GM18498 (cell line): ENCODE results near the gene LGI2.
"Not testable (repeated sequence)": the region's sequence is repeated elsewhere in the genome, so short reads cannot be mapped to it uniquely, and the experiment has no call there.

Source experiments
- ATAC-seq: cut with Tn5 transposase; IDR thresholded peaks from one replicate; pipeline ENCODE4 v1.9.1; 2021; ENCODE audit warnings: mild to moderate bottlenecking, moderate library complexity; ENCODE audit not compliant: unreplicated experiment

The LGI2 gene

GRCh38 chr4:25030277-25031076 lies at the start of gene LGI2:
Gene LGI2, minus strand, starts transcription at chr4:25030946. Its CDS starts 253 bp downstream, at chr4:25030693.
- ATAC-seq: no peak

GRCh38 chr4:25078523-25078922 lies 47.8 kb upstream of the LGI2 start:
- ATAC-seq: no peak

- ATAC-seq: no peak
Measured at GRCh38 chr4:25076625-25077398, 46.1 kb upstream of the LGI2 start.

GRCh38 chr4:25075851-25076250 lies 45.1 kb upstream of the LGI2 start:
- no peak for ATAC-seq

GRCh38 chr4:25075129-25075528 lies 44.4 kb upstream of the LGI2 start:
- ATAC-seq: no peak

- ATAC-seq: no peak
Measured at GRCh38 chr4:25070545-25070944, 39.8 kb upstream of the LGI2 start.

GRCh38 chr4:25069014-25069413 lies 38.3 kb upstream of the LGI2 start:
- no peak for ATAC-seq

GRCh38 chr4:25068386-25068785 lies 37.6 kb upstream of the LGI2 start:
- no peak for ATAC-seq

- ATAC-seq: no peak
Measured at GRCh38 chr4:25065932-25066590, 35.3 kb upstream of the LGI2 start.

- no peak for ATAC-seq
Measured at GRCh38 chr4:25065431-25065858, 34.7 kb upstream of the LGI2 start.

- ATAC-seq: not testable (repeated sequence)
Measured at GRCh38 chr4:25064447-25064846, 33.7 kb upstream of the LGI2 start.

GRCh38 chr4:25063116-25063515 lies 32.4 kb upstream of the LGI2 start:
- ATAC-seq: no peak

GRCh38 chr4:25062098-25062497 lies 31.4 kb upstream of the LGI2 start:
- no peak for ATAC-seq

GRCh38 chr4:25061602-25062001 lies 30.9 kb upstream of the LGI2 start:
- ATAC-seq: no peak

GRCh38 chr4:25060963-25061340 lies 30.2 kb upstream of the LGI2 start:
- no peak for ATAC-seq

GRCh38 chr4:25060241-25060962 lies 29.7 kb upstream of the LGI2 start:
- ATAC-seq: no peak

- ATAC-seq: no peak
Measured at GRCh38 chr4:25059791-25060190, 29.0 kb upstream of the LGI2 start.

GRCh38 chr4:25058796-25059195 lies 28.1 kb upstream of the LGI2 start:
- ATAC-seq: no peak

GRCh38 chr4:25057299-25057698 lies 26.6 kb upstream of the LGI2 start:
- no peak for ATAC-seq

GRCh38 chr4:25052037-25052436 lies 21.3 kb upstream of the LGI2 start:
- not testable (repeated sequence) for ATAC-seq

GRCh38 chr4:25051534-25051933 lies 20.8 kb upstream of the LGI2 start:
- ATAC-seq: no peak
